ENCODE data around the gene TAMALIN.

The TAMALIN gene

DNA sequence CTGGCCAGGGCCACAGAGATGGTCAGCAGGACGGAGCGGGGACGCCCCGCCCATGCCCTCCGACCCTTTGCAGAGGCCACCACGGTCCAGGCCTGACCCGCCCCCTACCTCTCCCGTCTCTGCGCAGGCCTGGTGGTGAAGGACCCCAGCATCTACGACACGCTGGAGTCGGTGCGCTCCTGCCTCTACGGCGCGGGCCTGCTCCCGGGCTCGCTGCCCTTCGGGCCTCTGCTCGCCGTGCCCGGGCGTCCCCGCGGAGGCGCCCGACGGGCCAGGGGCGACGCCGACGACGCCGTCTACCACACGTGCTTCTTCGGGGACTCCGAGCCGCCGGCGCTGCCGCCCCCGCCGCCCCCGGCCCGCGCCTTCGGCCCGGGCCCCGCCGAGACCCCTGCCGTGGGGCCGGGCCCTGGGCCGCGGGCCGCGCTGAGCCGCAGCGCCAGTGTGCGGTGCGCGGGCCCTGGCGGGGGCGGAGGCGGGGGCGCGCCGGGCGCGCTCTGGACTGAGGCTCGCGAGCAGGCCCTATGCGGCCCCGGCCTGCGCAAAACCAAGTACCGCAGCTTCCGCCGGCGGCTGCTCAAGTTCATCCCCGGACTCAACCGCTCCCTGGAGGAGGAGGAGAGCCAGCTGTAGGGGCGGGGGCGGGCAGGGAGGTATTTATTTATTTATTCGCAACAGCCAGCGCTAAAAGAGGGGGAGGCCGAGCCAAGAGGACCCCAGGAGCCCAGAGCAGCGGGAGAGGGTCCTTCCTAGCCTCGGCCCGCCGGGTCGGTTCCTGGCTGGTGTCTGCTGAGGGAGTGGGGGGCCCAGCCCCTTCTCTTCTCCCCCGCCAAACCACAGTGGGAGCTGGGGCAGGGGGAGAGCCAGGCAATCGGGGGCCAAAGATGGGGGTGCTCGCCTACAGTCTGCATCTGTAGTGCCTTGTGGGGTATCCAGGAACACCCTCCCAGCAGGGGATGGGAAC is 8.1 kb downstream of the TAMALIN start:
- DNase-seq = no peak

DNA sequence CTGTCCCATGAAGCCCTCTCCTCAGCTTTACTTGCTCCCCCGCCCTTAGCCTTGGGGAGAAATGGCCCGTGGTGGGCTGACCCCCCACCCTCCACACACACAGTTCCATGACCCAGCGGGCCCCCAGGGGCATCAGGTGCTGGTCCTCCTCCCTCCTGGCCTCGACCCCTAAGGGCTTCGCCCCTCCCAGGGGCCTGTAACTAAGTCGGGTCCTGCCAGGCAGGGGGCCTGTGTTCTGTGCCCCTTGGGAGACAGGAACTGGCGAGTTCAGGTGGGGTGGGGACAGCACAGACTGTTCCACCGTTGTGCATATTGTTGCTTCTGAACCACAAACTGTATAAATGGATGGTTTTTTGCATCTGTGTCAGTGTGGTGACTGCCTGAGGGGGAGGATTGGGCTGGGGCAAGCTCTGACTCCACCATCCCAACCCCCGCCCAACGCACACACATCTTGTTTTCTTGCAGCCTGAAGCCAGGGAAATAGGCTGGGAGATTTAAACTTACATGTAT is 8.8 kb downstream of the TAMALIN start:
- no peak for DNase-seq

DNA sequence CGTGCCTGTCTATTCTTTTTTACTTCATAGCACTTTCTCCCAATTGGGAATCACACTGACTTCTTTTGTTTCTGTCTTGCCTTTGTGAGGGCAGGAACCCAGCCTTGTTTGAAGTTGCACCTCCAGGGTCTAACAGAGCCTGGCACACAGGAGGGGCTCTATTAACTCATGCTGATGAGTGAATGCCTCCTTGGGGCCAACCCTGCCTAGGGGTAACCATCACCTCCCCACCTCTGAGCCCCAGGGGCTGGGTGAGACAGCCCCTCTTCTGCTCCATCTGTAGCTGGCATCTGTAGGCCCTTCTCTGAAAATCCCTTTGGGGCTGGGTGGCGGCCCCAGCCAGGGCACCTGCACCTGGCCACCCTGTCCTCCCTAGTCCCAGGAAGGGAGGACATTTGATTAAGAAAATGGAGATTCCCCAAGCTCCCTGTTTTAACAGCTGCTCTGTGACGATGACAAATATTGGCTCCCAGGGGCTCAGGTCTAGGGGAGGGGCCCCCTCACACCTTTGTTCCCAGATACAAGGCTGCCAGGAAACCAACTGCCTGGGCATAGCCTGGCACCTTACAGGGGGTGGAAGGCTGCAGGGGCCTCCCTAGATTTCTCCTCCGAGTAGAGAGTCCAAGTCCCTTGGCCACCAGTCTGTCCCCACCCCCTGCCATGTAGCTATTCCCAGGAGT is 11.8 kb downstream of the TAMALIN start:
- DNase-seq = no peak

DNA sequence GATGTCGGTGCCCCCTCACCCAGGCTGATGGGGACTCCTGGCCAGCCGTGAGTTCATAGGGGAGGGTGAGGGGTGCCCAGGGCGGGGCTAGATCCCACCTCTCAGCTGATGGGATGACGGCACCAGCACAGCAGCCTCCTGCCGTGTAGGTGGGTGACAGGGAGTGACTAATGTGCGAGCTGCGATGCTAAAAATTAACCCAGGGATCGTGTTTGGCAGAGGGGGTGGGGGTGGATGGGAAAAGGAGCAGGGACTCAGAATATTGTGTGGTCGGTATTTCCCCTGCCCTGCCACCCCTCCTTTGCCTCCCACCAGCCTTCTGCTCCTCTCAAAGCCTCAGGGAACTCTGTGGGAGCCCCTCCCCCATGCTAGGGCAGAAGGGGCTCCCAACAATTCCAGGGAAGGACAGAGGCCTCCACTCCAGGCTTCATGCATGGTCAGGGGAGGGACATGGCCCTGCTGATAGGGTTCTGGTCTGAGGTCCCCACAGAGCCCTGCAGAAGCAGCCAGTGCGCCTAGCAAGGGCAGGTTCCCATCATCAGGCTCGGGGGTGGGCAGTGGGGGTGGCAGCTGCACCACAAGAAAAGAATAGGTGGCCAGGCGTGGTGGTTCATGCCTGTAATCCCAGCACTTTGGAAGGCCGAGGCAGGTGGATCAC is 12.5 kb downstream of the TAMALIN start:
- no peak for DNase-seq

DNA sequence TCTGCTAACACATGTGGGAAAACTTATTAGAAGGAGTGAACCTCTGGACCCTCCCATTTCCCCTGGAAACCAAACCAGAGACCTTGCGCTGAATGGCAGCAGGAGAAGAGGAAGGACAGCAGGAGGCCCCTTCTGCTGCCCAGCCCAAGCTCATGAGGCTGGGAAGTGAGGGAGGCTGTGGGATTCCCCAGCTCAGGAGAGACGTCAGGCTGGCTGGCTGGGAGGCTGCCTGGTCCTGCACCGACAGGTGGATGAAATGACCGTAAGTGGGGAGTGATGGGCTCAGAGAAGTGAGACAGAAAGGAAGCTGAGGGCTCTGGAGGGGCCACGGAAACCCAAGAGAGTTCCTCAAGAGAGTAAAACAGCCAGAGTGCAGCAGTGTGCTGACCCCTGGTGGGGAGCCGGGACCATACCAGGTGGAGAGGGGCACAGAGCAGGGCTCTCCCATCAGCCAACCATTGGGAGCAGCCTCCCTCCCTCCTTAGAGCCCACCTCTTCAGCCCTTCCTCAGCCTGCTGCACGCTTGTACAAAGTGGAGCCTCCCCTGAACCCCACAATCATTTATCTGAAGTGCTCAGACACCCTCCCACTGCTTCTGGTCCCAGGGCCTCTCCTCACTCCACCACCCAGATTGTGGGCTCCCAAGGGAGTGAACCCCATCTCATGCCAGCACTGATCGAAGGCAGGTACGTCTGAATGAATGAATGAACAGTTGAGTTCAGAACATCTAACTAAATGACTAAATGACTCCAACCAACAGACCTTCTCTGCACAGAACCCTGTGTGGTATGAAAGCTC is 14.0 kb downstream of the TAMALIN start:
- no peak for DNase-seq

DNA sequence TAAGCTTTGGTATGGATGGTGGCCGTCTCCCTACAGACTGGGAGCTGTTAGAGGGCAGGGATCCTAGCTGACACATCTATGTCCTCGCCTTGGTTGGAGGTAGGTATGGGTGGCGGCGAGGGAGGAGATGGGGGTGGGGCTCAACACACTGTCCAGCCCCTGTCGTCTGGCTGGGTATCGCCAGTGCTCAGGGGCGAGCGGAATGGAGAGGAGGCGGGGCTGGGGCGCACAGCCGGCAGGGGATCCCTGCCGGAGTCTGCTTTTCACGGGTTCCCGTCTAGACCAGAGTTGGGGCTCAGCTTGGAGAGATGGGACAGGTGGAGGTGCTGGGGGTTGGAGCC is 16.1 kb downstream of the TAMALIN start:
- DNase-seq = no peak

DNA sequence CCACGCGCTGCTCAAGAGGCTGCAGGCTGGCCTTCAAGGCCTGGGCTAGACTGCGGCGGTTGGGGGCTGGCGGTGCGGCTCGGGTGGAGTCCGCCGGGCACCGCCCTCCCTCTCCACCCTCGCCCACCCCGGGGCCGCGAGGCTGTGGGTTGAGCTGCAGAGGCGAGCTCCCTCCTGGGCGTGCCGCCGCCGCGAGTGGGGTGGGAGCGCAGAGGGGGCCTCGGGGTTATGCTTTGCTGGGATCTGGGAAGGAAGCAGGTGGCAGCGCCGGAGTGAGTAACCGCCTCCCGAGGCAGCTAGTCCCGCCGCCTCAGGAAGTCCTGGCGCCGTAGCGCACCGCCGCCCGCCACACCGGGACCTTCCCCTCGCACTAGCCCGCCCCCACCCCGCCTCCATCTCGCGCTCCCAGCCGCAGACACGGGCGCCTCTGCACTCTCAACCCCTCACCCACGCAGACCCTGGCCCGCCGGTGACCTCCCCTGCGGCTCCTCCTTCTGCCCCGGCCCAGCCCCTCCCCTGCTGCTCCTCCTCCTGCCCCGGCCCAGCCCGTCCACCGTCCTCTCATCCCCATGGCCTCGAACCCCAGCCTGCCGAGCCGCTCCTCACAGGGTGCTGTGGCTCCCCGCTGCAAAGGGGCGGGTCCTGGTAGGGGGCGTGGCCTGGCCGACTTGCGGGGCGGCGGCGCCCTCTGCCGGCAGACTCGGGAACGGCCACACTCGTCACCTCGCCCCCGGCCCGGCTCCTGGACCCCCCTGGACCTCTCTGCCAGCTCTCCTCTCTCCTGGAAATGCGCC is 16.6 kb downstream of the TAMALIN start:
- peak; percentile 53 for DNase-seq

DNA sequence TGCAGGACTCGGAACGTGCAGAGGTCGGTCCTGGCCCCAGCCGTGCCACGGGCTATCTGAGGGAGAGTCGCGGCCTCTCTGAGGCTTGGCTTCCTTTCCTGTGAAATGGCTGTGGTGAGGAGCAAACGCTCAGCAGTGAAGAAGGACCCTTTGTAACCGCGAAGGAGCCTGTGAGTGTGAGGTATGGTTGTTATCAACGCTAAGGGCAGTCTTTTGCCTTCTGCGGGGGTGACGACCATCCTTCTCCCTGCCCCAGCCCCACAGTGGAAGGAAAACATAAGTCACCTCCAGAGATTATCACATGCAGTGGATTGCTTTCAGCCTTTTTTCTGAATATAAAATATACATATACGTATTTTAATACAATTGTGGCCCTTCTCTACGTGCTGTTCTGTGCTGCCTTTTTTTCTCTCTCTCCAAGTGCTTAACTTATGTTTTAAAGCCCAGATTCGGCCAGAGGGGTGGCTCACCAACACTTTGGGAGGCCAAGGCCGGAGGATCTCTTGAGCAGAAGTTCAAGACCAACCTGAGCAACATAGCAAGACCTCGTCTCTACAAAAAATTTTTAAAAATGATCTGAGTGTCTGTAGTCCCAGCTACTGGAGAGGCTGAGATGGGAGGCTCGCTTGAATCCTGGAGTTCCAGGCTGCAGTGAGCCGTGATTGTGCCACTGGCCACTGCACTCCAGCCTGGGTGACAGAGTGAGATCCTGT is 17.4 kb downstream of the TAMALIN start:
- no peak for DNase-seq

DNA sequence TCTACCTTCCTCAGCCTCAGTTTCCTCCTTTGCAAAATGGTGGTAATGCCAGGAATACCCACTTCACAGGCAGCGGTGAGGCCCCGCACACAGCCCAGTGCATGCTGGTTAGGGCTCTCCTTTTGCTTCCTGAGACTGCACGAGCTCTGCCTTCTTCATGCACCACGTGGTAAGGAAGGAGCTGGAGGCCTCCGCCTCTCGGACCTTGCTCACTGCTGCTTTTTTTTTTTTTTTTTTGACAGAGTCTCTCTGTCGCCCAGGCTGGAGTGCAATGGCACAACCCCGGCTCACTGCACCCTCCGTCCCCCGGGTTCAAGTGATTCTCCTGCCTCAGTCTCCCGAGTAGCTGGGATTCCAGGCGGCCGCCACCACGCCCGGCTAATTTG is 18.1 kb downstream of the TAMALIN start:
- no peak for DNase-seq

DNA sequence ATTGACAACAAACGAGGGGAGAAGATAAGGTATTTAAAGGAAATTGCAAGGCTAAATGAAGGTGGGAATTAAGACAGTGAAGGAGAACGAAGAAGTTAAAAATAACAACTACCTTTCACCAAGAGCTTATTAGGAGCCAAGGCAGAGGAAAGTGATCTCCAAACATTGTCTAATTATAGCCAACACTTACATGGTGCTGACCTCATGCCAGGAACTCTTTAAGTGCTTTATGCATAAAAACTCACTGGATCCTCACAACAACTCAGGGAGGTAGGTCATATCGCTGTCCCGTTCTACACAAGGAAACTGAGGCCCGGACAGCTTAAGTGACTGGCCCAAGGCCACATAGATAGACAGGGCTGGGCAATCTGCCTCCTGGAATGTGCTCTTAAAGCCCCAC is 19.5 kb downstream of the TAMALIN start:
- no peak for DNase-seq

DNA sequence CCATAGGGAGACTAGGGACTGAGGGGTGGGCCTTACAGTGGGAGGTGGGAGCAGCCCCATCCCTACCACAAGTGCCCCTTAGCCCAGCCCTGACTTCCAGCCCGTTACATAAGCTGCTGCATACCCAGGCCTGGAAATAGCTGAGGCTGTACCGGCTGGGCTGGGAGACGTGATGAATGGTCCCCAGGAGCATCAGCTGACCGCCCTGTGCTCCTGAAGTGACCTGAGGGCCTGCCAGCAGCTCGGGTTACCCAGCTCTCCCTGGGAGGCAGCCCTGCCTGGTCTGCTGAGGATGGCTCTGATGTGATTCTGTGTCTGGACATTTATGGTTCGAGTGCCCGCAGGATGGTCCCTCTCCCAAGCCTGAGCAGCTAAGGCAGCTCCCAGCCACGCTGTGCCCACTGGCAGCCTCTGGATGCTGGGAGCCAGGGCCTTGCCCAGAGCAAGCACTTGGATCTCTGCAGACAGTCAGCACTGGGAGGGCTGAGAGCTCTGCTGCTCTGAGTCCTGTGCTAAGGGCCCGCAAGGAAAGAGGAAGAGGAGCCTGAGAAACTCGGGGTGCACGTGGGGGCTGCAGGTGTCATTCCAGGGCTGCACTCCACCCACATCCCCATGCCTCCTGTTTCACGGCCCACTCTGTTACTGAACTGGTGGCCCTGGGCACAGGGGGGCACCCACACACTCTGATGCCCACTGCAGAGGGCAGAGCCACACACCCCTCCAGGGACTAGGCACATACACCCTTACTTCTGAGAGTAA is 20.5 kb downstream of the TAMALIN start:
- DNase-seq = no peak

DNA sequence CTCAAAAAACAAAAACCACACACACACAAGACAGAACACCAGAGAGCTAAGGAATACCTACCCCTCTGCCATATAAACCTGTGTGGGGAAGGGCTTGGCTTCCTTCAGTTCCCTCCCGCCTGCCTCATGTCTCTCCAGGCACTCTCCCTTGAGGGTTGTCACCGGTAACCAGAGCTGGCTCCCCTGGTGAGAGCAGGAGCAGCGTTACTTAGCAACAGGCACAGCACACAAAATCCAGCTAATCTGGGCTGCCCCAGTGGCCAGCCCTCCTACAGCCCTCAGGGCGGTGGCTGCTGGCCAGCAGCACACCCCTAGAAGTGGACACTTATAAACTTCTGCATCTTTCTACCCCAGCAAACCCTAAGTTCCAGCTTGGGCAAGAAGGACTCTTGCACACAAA is 22.9 kb downstream of the TAMALIN start:
- no peak for DNase-seq

DNA sequence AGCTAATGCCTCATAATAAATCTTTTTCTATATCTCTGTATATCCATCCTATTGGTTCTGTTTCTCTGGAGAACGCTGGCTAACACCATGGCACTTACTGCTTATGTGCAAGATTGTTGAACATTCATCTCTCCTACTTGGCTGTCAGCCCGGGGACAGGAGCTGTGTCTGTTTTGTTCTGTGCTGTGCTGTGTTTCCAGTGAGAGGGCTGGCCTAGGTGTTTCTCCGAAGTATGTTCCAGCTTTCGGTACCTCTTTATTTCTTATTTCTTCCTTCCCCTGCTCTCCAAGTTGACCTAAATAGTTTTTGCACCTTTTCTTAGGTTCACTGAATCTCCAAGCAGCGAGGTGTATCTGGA is 25.7 kb downstream of the TAMALIN start:
- no peak for DNase-seq

DNA sequence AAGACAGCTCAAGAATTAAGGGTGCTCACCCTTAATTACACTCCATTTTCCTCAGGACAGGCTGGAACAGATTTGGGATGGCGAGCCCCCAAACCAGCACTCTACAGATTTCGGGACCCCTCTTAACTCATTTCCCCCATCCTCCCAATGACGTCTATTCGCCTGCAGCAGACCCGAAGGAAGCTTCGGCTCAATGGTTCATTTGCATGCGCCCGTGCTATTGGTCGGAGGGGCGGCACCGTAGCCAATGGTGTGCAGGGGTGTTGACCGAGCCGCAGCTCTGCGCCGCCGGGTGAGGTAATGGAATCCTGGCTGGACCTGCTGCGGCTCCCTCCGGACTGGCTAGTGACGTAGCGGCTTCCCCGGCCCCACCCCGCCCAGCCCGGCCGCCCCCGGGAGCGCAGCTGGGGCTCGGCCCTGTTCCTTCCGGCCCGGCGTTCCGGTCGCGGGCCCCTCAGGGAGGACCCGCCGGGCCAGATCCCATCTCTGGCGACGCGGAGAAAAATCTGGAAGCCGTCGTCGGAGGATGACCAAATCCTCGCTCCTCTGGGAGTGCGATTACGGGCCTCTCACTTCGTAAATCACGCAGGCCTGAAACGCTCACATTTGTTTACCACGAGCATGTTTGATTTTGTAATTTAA is 26.2 kb downstream of the TAMALIN start:
- peak; percentile 83 for DNase-seq

DNA sequence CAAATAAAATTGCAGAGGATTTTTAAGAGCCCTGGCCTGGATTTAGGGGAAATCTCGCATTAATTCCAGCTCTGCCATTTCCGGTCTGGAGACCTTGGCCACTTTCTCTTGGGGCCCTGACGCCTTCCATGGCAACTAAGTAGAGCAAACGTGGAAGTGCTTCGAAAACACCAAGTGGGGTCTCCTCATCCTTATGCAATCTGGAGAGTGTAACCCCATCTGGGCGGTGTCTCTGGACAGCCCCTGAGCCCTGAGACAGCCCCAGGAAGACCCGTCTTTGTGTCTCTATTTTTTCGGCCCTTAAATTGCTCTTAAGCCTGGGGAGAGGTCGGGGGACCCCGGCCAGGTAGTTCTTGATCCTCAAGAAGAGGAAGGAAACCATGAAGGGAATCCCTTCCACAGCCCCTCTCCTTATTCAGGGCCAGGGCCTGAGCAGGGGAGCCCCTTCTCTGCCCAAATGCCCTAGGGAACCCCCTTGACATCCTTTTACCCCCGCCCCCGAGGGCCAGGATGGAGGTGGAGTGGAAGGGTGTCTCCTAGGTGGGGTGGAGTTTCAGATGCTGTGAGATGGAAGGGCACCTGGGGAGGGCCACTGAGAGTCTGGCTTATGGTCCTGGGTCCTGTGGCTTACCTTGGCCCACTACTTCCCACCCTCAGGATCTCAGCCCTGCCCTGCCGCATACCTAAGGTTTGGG is 26.8 kb downstream of the TAMALIN start:
- no peak for DNase-seq

DNA sequence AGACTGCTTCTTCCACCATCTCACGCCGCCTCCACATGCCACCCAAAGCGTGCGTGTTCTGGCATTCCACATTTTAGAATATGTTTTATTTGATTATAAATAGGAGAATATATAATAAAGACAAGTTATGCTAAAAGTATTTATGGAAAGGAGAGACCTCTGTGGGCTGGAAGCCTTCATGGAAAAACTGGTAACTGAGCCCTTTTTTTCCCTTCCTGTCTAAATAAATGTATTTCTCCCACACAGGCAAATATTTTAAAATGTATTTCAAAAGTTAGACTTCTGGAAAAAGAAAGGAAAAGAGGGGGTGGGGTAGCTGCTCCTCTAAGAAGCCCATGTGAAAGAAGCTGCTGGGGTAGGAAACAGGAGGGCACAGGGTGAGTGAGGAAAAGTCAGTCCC is 28.4 kb downstream of the TAMALIN start:
- no peak for DNase-seq

DNA sequence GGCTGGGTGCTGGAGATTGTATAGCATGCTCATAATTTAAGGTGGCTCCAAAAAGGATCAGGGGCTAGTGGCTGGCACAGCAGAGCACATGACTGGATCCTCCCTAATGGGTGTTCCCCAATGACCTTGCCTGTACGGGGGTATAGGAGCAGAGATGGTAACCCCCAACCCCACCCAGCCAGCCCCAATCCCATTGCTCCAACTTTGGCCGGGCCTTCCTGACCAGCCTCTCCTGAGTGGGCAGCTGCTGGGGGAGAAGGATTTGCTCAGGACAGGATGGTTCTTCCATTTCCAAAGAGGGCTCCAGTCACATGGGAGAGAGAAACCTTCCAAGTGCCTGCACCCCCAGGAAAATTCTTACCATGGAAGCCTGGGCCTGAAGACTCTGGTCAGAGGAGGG is 29.2 kb downstream of the TAMALIN start:
- no peak for DNase-seq

DNA sequence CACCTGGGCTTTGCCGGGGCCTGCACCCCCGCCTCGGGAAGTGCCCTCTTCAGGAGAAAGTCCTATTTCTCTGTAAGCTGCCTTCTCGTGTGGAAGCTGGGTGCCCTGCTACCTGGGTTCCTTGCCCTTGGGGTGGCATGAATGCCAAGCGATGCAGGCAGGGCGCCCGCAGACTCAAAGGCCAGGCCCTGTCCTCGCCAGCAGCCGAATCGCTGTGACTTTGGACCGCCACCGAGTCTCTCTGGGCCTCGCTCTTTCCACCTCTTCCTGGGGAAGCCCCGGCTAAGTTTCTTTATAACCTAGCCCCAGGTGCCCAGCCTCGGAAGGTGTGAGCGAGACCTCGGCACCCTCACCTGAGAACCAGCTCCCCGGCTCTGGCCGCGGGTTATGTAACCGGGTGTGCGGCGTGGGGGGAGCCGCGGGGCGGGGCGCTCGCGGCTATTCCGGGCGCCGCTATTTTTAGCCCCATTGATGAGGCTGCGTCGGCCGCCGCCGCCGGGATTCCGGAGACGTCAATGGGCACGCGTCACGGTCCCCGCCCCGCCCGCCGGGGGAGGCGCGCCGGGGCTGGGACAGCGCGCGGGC is 29.9 kb downstream of the TAMALIN start:
- DNase-seq = peak; percentile 22

DNA sequence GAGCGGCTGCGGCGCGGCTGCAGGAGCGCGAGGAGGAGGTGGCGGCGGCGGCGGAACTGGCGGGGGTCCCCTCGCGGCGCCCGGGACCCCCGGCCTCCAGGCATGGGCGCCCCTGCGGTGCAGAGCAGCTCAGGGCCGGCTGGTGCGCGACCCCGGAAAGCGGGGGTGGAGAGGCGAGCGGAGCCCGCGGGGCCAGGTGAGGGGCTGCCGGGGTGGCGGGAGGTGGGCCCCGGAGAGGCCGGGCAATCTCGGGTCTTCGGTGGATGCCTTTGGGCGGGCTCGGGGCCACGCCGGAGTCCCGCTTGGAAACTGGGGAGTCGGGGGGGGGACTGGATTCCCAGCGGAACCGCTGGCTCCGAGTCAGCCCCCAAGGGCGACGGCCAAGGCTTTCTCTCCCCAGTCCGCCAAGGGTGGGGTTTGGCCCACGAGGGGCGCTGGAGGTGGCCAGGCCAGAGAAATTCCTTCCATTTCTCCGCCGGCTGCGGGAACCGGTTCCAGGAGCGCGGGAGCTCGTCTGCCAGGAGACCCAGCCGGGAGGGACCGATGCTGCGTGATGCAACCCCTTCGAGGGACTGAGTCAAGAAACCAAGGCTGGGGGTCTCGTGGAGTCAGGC is 30.6 kb downstream of the TAMALIN start:
- no peak for DNase-seq

All from GOT3 (cell line).